ENCODE results near the gene PRAME. TPM values are rescaled to one million over a fixed set of nuclear protein-coding genes. Genes with fewer than 3 reads are reported as not detected.
"Not testable (repeated sequence)": the region's sequence is repeated elsewhere in the genome, so short reads cannot be mapped to it uniquely, and the experiment has no call there.

PRAME gene
- total RNA-seq, 1 experiment from 2014 or later, result 93.2 TPM

DNA sequence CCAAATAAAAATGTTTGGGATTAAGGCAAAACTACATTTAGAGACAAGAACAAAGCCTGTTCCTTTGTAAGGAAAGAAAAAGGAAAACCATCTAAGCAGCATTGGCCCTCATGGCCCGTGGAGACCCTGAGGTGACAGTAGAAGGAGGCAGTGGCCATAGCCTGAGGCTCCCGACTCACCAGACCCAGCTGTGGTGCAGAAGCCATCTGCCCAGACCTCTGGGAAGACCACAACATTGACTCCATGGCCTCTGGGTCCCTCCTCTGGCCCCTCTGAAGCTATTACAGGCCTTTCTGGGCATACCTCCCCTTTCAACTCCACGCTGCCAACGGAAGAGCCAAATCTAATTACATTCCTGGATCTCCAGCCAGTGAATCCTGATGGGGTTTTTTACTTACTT, 6.4 kb downstream of the PRAME start:
- DNase-seq (ENCODE audit: low read depth), result no peak

DNA sequence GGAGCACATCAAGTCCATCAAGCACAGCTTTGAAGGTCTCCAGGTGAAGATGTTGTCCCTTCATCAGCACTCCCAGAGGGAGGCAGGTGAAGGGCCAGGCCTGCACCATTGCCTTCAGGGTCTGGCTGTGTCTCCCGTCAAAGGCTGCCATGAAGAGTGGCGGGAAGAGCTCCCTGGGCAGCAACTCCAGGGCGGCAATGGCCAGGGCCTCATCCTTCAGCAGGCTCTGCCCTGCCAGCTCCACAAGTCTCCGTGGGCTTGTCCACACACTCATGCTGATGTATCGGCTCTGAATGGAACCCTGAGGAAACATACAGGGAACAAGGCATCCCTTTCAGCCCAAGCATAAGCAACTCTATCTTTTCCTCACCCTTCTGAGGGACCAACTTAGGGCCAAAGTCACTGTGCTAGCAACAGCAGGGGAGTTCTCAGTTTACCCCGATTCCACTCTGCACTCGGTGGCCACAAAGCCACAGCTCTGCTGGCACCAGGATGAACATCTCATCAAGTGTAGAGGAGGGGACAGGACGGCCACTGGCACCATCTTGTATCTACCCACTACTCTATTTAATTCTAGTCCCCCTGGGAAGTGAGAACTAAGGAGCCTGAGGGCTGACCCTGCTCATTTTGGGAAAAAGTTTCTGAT, 8.2 kb downstream of the PRAME start:
- DNase-seq (ENCODE audit: low read depth), result no peak

DNA sequence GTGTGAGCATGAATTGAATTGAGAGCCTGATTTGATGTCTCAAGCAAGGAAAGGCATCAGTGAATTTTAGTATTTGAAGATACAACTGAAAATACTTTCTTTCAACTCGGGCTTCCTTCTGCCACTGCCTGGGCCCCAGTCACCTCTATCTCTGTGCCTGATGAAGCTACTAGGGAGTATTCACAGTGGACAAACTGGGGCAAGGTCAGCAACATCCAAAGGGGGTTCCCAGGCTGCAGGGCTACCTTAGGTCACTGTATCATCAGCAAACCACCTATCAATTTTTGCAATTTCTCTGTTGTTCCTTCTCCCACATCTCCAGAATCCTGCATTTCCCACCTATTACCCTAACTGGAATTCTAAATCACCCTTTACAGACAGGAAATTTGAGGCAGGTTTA, 10.2 kb downstream of the PRAME start:
- no peak for DNase-seq (ENCODE audit: low read depth)

DNA sequence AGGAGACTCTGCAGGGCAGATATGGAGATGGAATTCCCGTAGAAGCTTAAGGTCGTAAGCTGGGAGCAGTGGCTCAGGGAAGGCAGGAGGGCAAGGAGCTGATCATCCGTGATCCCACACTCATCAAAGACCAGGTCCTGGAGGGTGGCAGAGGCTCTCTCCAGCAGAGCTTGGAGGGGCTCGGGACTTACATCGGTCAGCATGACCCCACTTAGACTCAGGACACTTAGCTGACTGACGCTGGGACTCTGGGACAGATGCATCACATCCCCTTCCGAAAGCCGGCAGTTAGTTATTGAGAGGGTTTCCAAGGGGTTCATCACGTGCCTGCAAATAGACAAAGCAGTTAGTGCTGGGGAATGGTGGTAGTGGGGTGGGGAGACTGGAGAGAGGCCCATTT, 10.7 kb downstream of the PRAME start:
- no peak for DNase-seq (ENCODE audit: low read depth)

DNA sequence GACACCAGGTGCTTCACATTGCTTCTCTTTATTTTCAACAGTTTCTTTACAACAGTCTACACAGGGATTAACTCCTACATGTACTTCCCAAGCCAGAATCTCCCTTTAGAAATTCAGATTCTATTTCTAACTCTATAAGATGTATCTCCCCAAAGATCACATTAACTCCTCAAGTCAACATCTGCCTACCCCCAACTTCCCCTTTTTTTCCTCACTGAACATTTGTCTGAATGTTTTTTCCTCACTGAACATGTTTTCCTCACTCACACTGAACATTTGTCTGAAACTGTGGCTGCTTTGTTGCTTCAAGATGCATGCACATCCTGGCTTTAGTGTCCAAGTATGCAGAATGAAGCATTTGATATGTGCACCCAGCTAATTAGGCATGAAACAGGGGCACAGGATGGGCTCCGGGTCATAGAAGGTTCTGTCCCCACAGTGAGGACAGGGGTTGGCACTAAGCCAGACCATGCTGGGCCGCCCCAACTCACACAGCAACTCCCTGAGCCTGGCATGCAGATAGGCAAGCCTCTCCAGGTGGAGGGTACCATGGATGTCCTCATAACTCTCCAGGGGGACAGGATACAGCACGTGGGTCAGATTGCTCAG, 11.3 kb downstream of the PRAME start:
- no peak for DNase-seq (ENCODE audit: low read depth)

DNA sequence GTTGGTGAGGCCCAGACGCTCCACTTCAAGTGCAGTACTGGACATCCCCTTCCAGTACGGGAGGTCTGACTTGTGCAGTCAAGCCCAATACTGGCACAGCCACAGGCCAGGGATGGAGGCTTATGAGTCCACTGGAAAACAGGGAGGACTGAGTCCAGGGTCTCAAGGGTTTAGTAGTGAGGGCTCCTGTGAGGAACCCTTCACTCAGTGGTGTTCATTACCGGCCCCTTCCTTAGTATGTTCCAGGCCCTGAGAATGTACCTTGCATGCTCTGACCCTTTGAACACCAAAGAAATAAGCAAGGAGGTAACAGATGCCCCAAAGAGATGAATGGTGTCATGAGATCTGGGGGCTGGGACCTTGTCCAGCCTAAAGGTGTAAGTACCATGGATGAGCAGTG, 11.8 kb downstream of the PRAME start:
- no peak for DNase-seq (ENCODE audit: low read depth)

DNA sequence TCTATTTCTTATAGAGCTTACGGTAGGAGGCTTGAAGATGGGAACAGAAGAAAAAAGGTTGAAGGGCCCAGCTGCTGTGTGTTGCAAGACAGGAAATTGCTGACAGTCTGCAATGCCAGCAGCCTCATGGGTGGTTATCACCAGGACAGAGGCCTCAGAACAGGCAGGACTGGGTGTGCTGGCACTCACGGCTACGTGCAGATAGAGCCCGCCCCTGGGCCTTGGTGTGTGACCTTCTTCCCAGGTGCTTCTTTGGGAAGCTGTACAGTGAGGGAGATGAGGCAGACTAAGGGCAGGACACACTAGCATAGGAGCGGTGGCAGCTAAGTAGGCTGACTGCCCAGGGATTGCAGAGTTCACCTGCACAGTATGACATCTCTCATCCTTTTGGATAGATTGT, 12.6 kb downstream of the PRAME start:
- peak; percentile 31 for DNase-seq (ENCODE audit: low read depth)

DNA sequence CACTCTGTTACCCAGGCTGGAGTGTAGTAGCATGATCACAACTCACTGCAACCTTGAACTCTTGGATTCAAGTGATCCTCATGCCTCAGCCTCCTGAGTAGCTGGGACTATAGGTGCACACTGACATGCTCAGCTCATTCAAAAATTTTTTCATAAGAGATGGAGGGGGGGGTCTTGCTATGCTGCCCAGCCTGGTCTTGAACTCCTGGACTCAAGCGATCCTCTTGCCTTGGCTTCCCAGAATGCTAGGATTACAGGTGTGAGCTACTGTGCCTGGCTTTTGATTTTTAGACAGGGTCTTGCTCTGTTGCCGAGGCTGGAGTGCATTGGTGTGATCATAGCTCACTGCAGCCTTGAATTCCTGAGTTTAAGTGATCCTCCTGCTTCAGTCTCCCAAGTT, 14.0 kb downstream of the PRAME start:
- no peak for DNase-seq (ENCODE audit: low read depth)

DNA sequence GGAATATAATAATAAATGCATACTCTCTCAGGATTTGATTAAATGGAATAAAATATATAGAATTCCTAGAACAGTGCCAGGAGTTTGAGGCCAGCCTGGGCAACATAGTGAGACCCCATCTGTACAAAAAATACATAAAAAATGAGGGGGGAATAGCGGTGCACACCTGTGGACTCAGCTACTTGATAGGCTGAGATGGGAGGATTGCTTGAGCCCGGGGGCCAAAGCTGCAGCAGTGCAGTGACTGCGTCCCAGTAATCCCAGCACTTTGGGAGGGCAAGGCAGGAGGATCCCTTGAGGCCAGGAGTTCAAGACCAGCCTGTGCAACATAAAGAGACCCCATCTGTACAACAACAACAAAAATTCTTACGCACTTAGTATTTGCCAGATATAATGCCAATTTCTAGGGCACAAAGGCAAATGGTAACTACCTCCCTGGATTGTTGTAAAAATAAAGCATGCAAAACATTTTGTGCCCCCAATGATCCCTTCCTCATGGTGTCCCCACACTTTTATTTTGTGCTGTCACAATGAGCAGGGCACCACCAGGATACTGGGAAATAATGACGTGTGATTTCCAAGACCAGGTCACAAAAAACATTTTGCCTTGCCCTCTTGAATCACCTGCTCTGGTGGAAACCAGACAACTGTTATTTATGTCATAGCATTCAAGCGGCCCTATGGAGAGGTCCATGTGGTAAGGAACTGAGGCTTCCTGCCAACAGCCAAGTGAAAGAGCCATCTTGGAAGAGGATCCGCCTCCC, 20.7 kb downstream of the PRAME start:
- DNase-seq (ENCODE audit: low read depth), result no peak

DNA sequence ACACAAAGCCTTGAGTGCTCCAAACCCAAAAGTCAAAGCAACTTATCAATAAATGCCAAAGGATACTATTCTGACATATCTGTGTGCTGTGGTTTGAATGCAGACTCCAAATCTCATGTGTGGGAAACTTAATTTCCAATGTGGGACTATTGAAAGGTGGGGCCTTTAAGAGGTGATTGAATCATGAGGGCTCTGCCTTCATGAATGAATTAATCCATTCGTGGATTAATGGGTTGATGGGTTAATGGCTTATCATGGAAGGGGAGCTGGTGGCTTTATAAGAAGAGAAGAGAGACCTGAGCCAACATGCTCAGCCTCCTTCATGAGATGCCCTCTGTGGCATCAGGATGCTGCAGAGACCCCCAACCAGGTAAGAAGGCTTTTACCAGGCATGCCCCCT, 22.1 kb downstream of the PRAME start:
- no peak for DNase-seq (ENCODE audit: low read depth)

DNA sequence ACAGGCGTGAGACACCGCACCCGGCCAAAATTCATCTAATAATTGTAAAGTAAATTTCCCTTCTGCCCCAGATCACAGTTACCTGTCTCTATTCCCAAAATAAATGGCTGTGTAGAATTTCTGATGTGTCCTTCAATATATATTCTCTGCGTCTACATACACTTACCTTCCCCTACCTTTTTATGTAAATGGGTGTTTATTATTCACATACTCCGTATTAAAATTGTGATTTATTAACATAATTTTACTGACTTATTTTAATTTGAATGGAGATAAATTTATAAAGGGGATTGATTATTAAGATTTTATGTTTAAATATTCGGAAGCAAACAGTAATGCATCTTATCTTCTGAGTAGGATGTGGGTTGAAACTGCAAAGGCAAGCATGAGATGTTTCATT, 22.6 kb downstream of the PRAME start:
- no peak for DNase-seq (ENCODE audit: low read depth)

DNA sequence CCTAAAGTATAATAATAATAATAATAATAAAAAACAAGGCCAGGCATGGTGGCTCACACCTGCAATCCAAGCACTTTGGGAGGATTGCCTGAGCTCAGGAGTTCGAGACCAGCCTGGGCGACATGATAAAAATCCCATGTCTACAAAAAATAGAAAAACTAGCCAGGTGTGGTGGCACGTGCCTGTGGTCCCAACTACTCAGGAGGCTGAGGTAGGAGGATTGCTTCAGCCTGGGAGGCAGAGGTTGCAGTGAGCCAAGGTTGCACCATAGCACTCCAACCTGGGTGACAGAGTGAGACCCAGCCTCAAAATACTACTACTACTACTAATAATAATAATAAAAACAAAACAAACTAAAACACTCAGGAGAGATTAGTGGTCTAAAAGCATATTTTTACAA, 23.4 kb downstream of the PRAME start:
- DNase-seq (ENCODE audit: low read depth), result no peak

DNA sequence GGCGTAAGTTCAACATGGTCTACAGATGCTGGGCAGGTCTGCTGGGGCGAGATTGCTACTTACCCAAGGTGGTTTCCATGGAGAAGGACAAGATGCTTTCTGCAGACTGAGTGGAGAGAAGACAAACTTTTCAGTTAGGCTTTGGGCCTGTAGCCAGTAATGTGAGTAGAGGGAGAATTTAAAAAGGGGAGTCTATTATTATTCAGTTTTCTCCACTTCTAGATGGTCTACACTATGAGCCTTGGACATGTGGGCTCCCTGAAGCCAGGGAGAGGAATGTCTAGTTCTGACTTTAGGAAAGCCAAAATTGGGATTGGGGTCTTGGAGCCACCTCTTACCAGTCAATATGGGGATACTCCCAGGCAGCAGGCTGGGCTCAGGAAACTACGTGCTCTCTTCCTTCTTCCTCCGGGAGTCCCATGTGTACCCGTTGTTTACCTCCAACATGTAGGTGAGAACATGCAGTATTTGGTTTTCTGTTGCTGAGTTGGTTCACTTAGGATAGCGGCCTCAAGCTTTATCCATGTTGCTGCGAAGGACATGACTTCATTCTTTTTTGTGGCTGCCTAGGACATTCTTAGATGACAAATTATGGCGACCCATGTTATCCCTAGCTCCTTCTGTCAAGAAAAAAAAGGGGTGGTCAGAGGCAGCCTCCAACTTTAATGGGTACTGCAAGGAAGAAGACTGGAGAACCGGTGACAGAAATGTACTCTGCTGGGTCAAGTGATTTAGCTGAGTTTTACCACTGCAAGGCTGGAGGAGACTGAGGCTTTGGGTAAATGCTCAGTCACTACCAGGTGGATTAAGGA, 24.3 kb downstream of the PRAME start:
- no peak for DNase-seq (ENCODE audit: low read depth)

DNA sequence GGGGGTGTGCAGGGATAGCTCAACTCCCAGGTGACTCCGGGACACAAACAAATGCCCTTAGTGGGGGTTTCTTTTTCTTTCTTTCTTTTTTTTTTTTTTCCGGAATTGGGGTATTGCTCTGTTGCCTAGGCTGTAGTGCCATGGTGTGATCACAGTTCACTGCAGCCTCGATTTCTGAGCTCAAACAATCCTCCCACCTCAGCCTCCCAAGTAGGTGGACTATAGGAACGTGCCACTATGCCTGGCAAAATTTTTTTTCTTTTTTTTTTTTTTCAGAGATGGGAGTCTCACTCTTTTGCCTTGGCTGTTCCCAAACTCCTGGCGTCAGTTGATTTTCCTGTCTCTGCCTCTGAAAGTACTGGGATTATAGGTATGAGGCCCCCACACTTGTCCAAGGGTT, 25.2 kb downstream of the PRAME start:
- no peak for DNase-seq (ENCODE audit: low read depth)

DNA sequence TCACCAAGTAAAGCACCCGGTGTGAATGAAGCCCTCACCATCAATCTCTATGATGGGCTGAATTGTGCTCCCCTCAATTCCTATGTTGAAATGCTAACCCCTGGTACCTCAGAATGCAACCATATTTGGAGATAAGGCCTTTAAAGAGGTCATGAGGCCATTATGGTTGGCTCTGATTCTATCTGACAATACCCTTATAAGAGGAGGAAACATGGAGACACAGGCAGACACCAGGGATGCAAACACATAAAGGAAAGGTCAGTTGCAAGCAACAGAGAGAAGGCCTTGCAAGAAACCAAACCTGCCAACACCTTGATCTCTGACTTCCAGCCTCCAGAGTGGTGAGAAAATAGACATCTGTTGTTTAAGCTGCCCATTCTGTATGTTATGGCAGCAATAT, 25.6 kb downstream of the PRAME start:
- no peak for DNase-seq (ENCODE audit: low read depth)

DNA sequence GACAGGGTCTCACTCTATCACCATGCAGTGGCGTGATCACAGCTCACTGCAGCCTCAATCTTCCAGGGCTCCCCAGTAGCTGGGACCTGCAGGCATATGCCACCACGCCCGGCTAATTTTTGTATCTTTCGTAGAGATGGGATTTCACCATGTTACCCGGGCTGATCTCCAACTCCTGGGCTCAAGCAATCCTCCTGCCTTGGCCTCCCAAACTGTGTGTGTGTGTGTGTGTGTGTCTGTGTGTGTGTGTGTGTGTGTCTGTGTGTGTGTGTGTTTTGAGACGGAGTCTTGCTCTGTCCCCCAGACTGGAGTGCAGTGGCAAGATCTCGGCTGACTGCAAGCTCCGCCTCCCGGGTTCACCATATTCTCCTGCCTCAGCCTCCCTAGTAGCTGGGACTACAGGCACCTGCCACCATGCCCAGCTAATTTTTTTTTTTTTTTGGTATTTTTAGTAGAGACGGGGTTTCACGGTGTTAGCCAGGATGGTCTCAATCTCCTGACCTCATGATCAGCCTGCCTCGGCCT, 26.5 kb downstream of the PRAME start:
- not testable (repeated sequence) for DNase-seq (ENCODE audit: low read depth)

DNA sequence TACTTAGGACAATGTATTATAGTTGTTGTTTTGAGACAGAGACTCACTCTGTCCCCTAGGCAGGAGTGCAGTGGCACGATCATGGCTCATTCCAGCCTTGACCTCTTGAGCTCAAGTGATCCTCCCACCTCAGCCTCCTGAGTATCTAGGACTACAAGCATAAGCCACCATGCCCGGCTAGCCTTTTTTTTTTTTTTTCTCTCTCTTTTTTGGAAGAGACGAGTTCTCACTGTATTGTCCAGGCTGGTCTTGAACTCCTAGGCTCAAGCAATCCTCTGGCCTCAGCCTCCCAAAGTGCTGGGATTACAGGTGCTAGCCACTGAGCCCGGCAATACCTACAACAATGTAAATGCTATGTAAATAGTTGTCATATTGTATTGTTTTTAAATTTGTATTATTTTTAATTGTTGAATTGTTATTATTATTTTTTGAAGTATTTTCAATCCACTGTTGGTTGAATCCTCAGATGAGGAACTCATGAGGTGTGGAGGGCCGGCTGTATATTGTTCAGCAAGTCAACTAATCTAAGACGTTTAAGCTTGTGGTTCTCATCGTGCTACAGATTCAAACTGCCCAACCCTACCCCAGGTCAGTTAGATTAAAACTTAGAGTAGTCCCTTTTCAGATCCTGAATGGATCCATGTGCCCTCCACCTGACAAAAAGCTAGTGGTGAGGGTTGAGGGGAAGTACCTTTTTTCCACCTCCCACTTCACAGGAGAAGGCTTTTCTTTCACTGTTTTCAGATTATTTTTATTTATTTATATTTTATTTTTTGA, 27.1 kb downstream of the PRAME start:
- DNase-seq (ENCODE audit: low read depth), result no peak

DNA sequence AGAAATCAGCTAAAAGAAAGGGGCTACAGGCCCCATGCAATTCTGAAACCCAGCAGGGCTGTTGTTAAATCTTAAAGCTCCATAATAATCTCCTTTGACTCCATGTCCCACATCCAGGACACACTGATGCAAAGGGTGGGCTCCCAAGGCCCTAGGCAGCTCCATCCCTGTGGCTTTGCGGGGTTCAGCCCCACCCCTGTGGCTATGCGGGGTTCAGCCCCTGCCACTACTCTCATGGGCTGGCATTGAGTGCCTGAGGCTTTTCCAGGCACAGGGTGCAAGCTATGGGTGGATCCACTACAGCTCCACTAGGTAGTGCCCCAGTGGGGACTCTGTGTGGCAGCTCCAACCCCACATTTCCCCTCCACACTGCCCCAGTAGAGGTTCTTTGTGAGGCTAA, 30.3 kb downstream of the PRAME start:
- DNase-seq (ENCODE audit: low read depth), result no peak

DNA sequence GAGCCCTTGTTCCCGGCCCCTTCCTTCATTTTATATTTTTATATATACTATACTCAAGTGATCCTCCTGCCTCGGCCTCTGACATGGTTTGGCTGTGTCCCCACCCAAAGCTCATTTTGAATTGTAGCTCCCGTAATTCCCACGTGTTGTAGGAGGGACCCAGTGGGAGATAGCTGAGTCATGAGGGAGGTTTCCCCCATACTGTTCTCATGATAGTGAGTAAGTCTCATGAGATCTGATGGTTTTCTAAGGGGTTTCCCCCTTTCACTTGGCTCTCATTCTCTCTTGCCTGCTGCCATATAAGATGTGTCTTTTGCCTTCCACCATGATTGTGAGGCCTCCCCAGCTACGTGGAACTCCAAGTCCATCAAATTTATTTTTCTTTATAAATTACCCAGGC, 31.8 kb downstream of the PRAME start:
- DNase-seq (ENCODE audit: low read depth), result peak; percentile 36

DNA sequence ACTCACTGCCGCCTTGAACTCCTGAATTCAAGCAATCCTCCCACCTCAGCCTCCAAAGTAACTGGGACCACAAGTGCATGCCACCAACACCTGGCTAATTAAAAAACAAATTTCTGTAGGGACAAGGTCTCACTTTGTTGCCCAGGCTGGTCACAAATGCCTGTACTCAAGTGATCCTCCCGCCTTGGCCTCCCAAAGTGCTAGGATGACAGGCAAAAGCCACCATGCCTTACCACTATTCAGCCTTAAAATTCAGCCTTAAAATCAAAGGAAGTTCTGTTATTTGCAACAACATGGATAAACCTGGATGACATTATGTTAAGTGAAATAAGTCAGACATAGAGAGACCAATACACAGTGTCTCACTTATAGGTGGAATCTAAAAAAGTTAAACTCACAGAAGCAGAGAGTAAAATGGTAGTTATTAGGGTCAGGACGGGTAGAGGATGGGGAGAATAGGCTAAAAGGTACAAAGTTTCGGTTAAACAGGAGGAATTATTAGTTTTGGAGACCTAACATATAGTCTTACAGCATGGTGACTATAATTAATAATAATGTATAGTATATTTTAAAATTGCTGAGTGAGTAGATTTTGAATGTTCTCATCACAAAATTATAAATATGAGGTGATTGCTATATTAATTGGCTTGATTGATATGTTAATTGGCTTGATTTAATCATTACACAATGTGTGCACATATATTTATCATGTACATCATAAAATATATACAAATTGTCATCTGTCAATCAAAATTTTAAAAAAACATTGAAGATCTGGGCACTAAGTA, 32.7 kb downstream of the PRAME start:
- DNase-seq (ENCODE audit: low read depth), result no peak
